H1 (cell line): ENCODE data around the gene SGCG. TPM values are rescaled to one million over a fixed set of nuclear protein-coding genes. Genes with fewer than 3 reads are reported as not detected.

Experiments used
- CTCF ChIA-PET: fragments of 300-600 bp; sonication (Branson Sonifier 250); formaldehyde crosslinking; loops from one replicate; lab custom pipeline; 2021; ENCODE audit not compliant: partially characterized antibody; lab: Charles Lee
- POLR2A ChIA-PET: fragments of 300-600 bp; sonication (Branson Sonifier 250); formaldehyde crosslinking; loops from one replicate; lab custom pipeline; 2021; ENCODE audit warnings: inconsistent platforms; ENCODE audit not compliant: partially characterized antibody; lab: Charles Lee
- DNase-seq, 2 experiments: peaks; one replicate each; pipeline versions ENCODE4 v3.0.0 to v3.0.0-alpha.2; 2010 to 2022; ENCODE audit warnings: low spot score in 2 of 2, low read depth in 1 of 2, mixed read lengths in 1 of 2
- FAIRE-seq: peaks from 2 replicates; lab custom pipeline; 2011; peaks lifted over from hg19 to GRCh38; lab: Jason Lieb, UNC
- H2AFZ ChIP-seq: 2 replicates; pipeline ENCODE4 v1.8.1; 2012; ENCODE audit warnings: low read length, inconsistent platforms
- H2AK5ac ChIP-seq: 2 replicates; pipeline ENCODE4 v1.6.1; 2013; ENCODE audit warnings: low read depth, low read length
- H2BK120ac ChIP-seq: replicated peaks from 2 replicates; pipeline ENCODE3; 2013; ENCODE audit warnings: low read depth, low read length, inconsistent platforms
- H2BK12ac ChIP-seq: 2 replicates; pipeline ENCODE4 v1.6.1; 2013; ENCODE audit warnings: low read depth, low read length
- H2BK15ac ChIP-seq: 2 replicates; pipeline ENCODE4 v1.6.1; 2013; ENCODE audit warnings: low read length
- H2BK20ac ChIP-seq: 2 replicates; pipeline ENCODE4 v1.6.1; 2013; ENCODE audit warnings: low read length
- H2BK5ac ChIP-seq: 2 replicates; pipeline ENCODE4 v1.6.1; 2013; ENCODE audit warnings: low read depth, low read length
- H3K14ac ChIP-seq: 2 replicates; pipeline ENCODE4 v1.6.1; 2013; ENCODE audit warnings: inconsistent platforms; ENCODE audit not compliant: insufficient read length
- H3K18ac ChIP-seq: 2 replicates; pipeline ENCODE4 v1.6.1; 2013; ENCODE audit warnings: low read length; ENCODE audit errors: extremely low read depth
- H3K23ac ChIP-seq: 2 replicates; pipeline ENCODE4 v1.6.1; 2013; ENCODE audit warnings: inconsistent platforms; ENCODE audit not compliant: insufficient read length
- H3K23me2 ChIP-seq: 2 replicates; pipeline ENCODE4 v1.6.1; 2013; ENCODE audit warnings: low read depth, low read length
- H3K27ac ChIP-seq: 2 replicates; pipeline ENCODE4 v1.6.1; 2011; ENCODE audit warnings: low read depth, low read length, inconsistent platforms
- H3K27me3 ChIP-seq, 4 experiments: replicated peaks in 1 of 4; 1 replicate in 1 of 4; 2 replicates in 3 of 4; pipeline versions ENCODE4 v1.6.1 to v1.8.1; 2011 to 2013; ENCODE audit warnings: low read length in 3 of 4, mild to moderate bottlenecking in 3 of 4, inconsistent platforms in 2 of 4, mixed read lengths in 2 of 4, moderate library complexity in 1 of 4; ENCODE audit not compliant: control insufficient read depth in 3 of 4, insufficient read depth in 3 of 4; ENCODE audit errors: extremely low read depth in 1 of 4
- H3K36me3 ChIP-seq, 4 experiments: 2 replicates each; pipeline versions ENCODE4 v1.6.1 to v1.8.1; 2011 to 2013; ENCODE audit warnings: mild to moderate bottlenecking in 4 of 4, low read length in 3 of 4, moderate library complexity in 2 of 4, control low read depth in 1 of 4, inconsistent platforms in 1 of 4; ENCODE audit not compliant: insufficient read depth in 4 of 4, control insufficient read depth in 2 of 4
- H3K4ac ChIP-seq: replicated peaks from 2 replicates; pipeline ENCODE3; 2013; ENCODE audit warnings: low read length, low read depth, mixed read lengths, inconsistent platforms; ENCODE audit not compliant: insufficient read length
- H3K4me1 ChIP-seq, 4 experiments: replicated peaks in 1 of 4; 1 replicate in 1 of 4; 2 replicates in 3 of 4; pipeline versions ENCODE4 v1.6.1 to v1.8.1; 2011 to 2013; ENCODE audit warnings: low read length in 3 of 4, inconsistent platforms in 2 of 4, mixed read lengths in 1 of 4; ENCODE audit not compliant: insufficient read depth in 4 of 4, control insufficient read depth in 3 of 4
- H3K4me2 ChIP-seq, 2 experiments: 2 replicates each; pipeline versions ENCODE4 v1.6.1 to v1.8.1; 2011 to 2013; ENCODE audit warnings: low read depth in 2 of 2, low read length in 2 of 2, control low read depth in 1 of 2, inconsistent platforms in 1 of 2, mild to moderate bottlenecking in 1 of 2; ENCODE audit not compliant: insufficient read depth in 1 of 2
- H3K4me3 ChIP-seq, 4 experiments: fragments of 200-600, 300-600 bp in 1 of 4; sonication (generic), shearing (Covaris generic), sonication (Bioruptor Twin) in 1 of 4; 2 replicates each; pipeline versions ENCODE4 v1.5.1 to v1.8.1; 2011 to 2016; ENCODE audit warnings: low read length in 4 of 4, low read depth in 3 of 4, control low read depth in 2 of 4, inconsistent platforms in 2 of 4, mild to moderate bottlenecking in 2 of 4, mixed read lengths in 1 of 4, moderate library complexity in 1 of 4; ENCODE audit not compliant: insufficient read depth in 2 of 4; ENCODE audit errors: extremely low read depth in 1 of 4
- H3K56ac ChIP-seq: replicated peaks from 2 replicates; pipeline ENCODE3; 2013; ENCODE audit warnings: low read depth, mild to moderate bottlenecking, mixed read lengths, low read length, inconsistent platforms; ENCODE audit not compliant: insufficient read length
- H3K79me1 ChIP-seq: 2 replicates; pipeline ENCODE4 v1.6.1; 2013; ENCODE audit warnings: low read depth, low read length, control low read depth
- H3K79me2 ChIP-seq, 2 experiments: 2 replicates each; pipeline versions ENCODE4 v1.6.1 to v1.8.1; 2012 to 2013; ENCODE audit warnings: low read length in 2 of 2, mild to moderate bottlenecking in 2 of 2, inconsistent platforms in 1 of 2; ENCODE audit not compliant: insufficient read depth in 2 of 2, control insufficient read depth in 1 of 2
- H3K9ac ChIP-seq, 4 experiments: replicated peaks in 1 of 4; 1 replicate in 1 of 4; 2 replicates in 3 of 4; pipeline versions ENCODE4 v1.6.1 to v1.8.1; 2011 to 2013; ENCODE audit warnings: low read depth in 3 of 4, low read length in 3 of 4, control low read depth in 2 of 4, mild to moderate bottlenecking in 2 of 4, moderate library complexity in 2 of 4, inconsistent platforms in 1 of 4; ENCODE audit errors: extremely low read depth in 1 of 4
- H3K9me3 ChIP-seq, 2 experiments: 2 replicates each; pipeline versions ENCODE4 v1.6.1 to v1.8.1; 2012 to 2013; ENCODE audit warnings: mild to moderate bottlenecking in 2 of 2, moderate library complexity in 2 of 2, control low read depth in 1 of 2, inconsistent platforms in 1 of 2, low read depth in 1 of 2, low read length in 1 of 2, mixed read lengths in 1 of 2; ENCODE audit not compliant: insufficient read depth in 2 of 2
- H4K20me1 ChIP-seq, 2 experiments: replicated peaks in 1 of 2; 2 replicates each; pipeline versions ENCODE3 to v1.8.1; 2011 to 2013; ENCODE audit warnings: inconsistent platforms in 2 of 2, low read length in 2 of 2, mild to moderate bottlenecking in 1 of 2; ENCODE audit not compliant: insufficient read depth in 2 of 2, control insufficient read depth in 1 of 2
- H4K5ac ChIP-seq: 2 replicates; pipeline ENCODE4 v1.6.1; 2013; ENCODE audit warnings: low read length, low read depth, mixed read lengths, inconsistent platforms; ENCODE audit not compliant: insufficient read length
- H4K8ac ChIP-seq: 2 replicates; pipeline ENCODE4 v1.8.0; 2013; ENCODE audit warnings: mild to moderate bottlenecking, moderate library complexity, low read length, inconsistent platforms; ENCODE audit not compliant: insufficient read depth; ENCODE audit errors: extremely low read depth
- H4K91ac ChIP-seq: replicated peaks from 2 replicates; pipeline ENCODE3; 2013; ENCODE audit warnings: low read length, mixed read lengths, inconsistent platforms; ENCODE audit not compliant: insufficient read length
- CREB1 ChIP-seq: IDR thresholded peaks from 2 replicates; pipeline ENCODE4 v1.6.1; 2012; ENCODE audit warnings: inconsistent platforms
- CTBP2 ChIP-seq: IDR thresholded peaks from 2 replicates; pipeline ENCODE4 v1.7.0; 2011; ENCODE audit warnings: borderline replicate concordance, mild to moderate bottlenecking, moderate library complexity, mixed read lengths, low read length; ENCODE audit not compliant: insufficient read depth, insufficient read length
- GTF2F1 ChIP-seq: IDR thresholded peaks from 2 replicates; pipeline ENCODE4 v1.6.1; 2012; ENCODE audit warnings: low read depth, low read length, improper control_type of control experiment, borderline replicate concordance
- KDM5A ChIP-seq: fragments of 200-600 bp; IDR thresholded peaks from 2 replicates; pipeline ENCODE4 v1.7.1; 2012; ENCODE audit warnings: mild to moderate bottlenecking, low read length, inconsistent platforms, mixed read lengths
- SIRT6 ChIP-seq: IDR thresholded peaks from one replicate; pipeline ENCODE4 v1.7.1; 2012; ENCODE audit warnings: low read length, inconsistent platforms
- TEAD4 ChIP-seq: IDR thresholded peaks from 2 replicates; pipeline ENCODE4 v1.6.1; 2012; ENCODE audit warnings: low read depth, low read length, inconsistent platforms, mixed read lengths
- WGBS, 2 experiments: shearing (Covaris generic) in 1 of 2; methylation state at CpG; one replicate each; pipeline versions ENCODE4 v1.1.6 to v1.1.7; 2013 to 2015; ENCODE audit warnings: low lambda C conversion rate in 2 of 2, mixed read lengths in 2 of 2, inconsistent platforms in 1 of 2, low coverage in 1 of 2, missing lambda C conversion rate in 1 of 2; ENCODE audit not compliant: insufficient replicate concordance in 2 of 2, insufficient coverage in 1 of 2, insufficient read length in 1 of 2; ENCODE audit errors: extremely low coverage in 1 of 2, missing lambda C conversion rate in 1 of 2; 5-methylcytosine and 5-hydroxymethylcytosine counted together
- polyA plus RNA-seq, 7 experiments: library from polyadenylated mRNA; depleted of rRNA in 3 of 7; stranded (reverse) in 5 of 7; unstranded in 2 of 7; fragments of >200 nt in 5 of 7; fragments of 200-250 nt in 2 of 7; gene quantifications; 1 replicate in 5 of 7; 2 replicates in 1 of 7; 4 replicates in 1 of 7; pipeline versions ENCODE4 v1.2.1 to v1.2.3, GENCODE V29; 2011 to 2013; ENCODE audit warnings: missing spikeins in 2 of 7, mixed read lengths in 2 of 7
- total RNA-seq: library from RNA; stranded (reverse); fragmentation: NEBNext Ultra II Directional; extraction: Animal tissue kit (Norgen Biotek cat#: 25700); gene quantifications from 2 replicates; pipeline ENCODE4 v1.2.1, GENCODE V29; 2021

Gene SGCG
- total and polyA plus RNA-seq, 2 of the 8 experiments (the other 6 are each of a cell fraction or from before 2014, with no cell fraction given) = 0.05 TPM; not detected in 1

DNA sequence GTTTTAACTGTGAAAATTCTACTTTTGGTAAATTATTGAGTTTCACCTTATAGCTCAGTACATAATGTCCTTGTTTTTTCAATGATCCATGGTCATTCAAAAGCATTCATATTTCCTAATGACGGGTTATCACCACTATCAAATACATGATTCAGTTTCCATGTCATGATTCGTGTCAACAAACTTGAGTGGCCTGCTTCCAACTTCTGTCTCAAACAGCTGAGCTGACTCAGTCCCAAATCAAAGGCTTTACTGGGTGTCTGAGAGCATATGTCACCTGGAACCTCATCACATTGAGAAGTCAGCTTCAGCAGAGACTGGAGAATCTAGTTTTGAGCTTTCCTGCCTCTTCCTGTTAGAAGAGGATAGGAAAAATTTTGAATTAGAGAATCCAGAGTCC lies 40.3 kb upstream of the SGCG start:
- Histone ChIP-seq H3K4me3 (no peak overlapping the region), H4K91ac (no peak overlapping the region), H3K9ac (no peak overlapping the region), H2BK5ac (no peak overlapping the region), H2BK20ac (no peak overlapping the region), H3K56ac (no peak overlapping the region), H3K14ac (no peak overlapping the region), H4K20me1 (no peaks in the 10 kb centered on the region), H3K79me1 (no peaks in the 10 kb centered on the region), H4K8ac (no peak overlapping the region), H3K4me1 (no peaks in the 10 kb centered on the region), H2BK15ac (no peak overlapping the region), H3K23ac (no peak overlapping the region), H3K4me2 (no peak overlapping the region), H3K9me3 (peaks cover 11 to 13% of the 10 kb centered on the region in 2 experiments; a peak in 3 of 4 replicates), H2AFZ (no peak overlapping the region), H3K79me2 (no peaks in the 10 kb centered on the region), H3K27ac (no peak overlapping the region), H3K18ac (no peak overlapping the region), H2BK12ac (no peak overlapping the region), H3K27me3 (no peaks in the 10 kb centered on the region), H2BK120ac (no peak overlapping the region), H3K23me2 (no peaks in the 10 kb centered on the region), H3K36me3 (peaks cover 0 to 5% (median 0%) of the 10 kb centered on the region in 4 experiments; a peak in 1 of 8 replicates), H4K5ac (no peak overlapping the region), H3K4ac (no peak overlapping the region), H2AK5ac (no peak overlapping the region)
- ChIA-PET POLR2A (no interaction called here), CTCF (no interaction called here)
- DNase-seq = no peak
- 92% methylated on average over 2 of the region's 2 CpGs; no CpG with 5 or more reads in 1 of the 2 experiments for WGBS, 2 experiments
- FAIRE-seq = no peak
- no peak for TF ChIP-seq GTF2F1
- no peak for TF ChIP-seq CTBP2
- TF ChIP-seq TEAD4 = no peak
- TF ChIP-seq CREB1 = no peak
- TF ChIP-seq SIRT6 = no peak
- no peak for TF ChIP-seq KDM5A
